H9 (cell line): ENCODE measurements around the gene CRYGS. TPM values are rescaled to one million over a fixed set of nuclear protein-coding genes. Genes with fewer than 3 reads are reported as not detected.

Experiments
- DNase-seq: peaks from one replicate; pipeline ENCODE4 v3.0.0-alpha.2; 2017
- H2AFZ ChIP-seq: one replicate; pipeline ENCODE4 v1.6.1; 2013; ENCODE audit warnings: mild to moderate bottlenecking, low read length, control low read depth, moderate library complexity
- H2AK5ac ChIP-seq: 2 replicates; pipeline ENCODE4 v1.6.1; 2013; ENCODE audit warnings: low read length, control low read depth, mixed read lengths; ENCODE audit not compliant: insufficient read length
- H2BK120ac ChIP-seq: one replicate; pipeline ENCODE4 v1.6.1; 2013; ENCODE audit warnings: low read depth, mild to moderate bottlenecking, low read length, control low read depth, inconsistent platforms; ENCODE audit not compliant: poor library complexity, severe bottlenecking
- H2BK12ac ChIP-seq: 2 replicates; pipeline ENCODE4 v1.6.1; 2013; ENCODE audit warnings: low read length, control low read depth, mixed read lengths, low read depth; ENCODE audit not compliant: insufficient read length
- H2BK15ac ChIP-seq: 2 replicates; pipeline ENCODE4 v1.6.1; 2013; ENCODE audit warnings: low read depth, low read length, control low read depth
- H2BK20ac ChIP-seq: one replicate; pipeline ENCODE4 v1.6.1; 2013; ENCODE audit warnings: low read depth, mild to moderate bottlenecking, low read length, control low read depth, inconsistent platforms; ENCODE audit not compliant: poor library complexity, severe bottlenecking
- H2BK5ac ChIP-seq: 2 replicates; pipeline ENCODE4 v1.6.1; 2013; ENCODE audit warnings: low read length, control low read depth, mixed read lengths; ENCODE audit not compliant: insufficient read length
- H3K14ac ChIP-seq: 2 replicates; pipeline ENCODE4 v1.6.1; 2013; ENCODE audit warnings: low read length, control low read depth; ENCODE audit not compliant: insufficient read depth
- H3K18ac ChIP-seq: 2 replicates; pipeline ENCODE4 v1.6.1; 2013; ENCODE audit warnings: low read depth, mild to moderate bottlenecking, mixed read lengths, low read length, control low read depth; ENCODE audit not compliant: insufficient read length
- H3K23ac ChIP-seq: 2 replicates; pipeline ENCODE4 v1.6.1; 2013; ENCODE audit warnings: low read length, control low read depth, mixed read lengths, low read depth; ENCODE audit not compliant: insufficient read length
- H3K23me2 ChIP-seq: 2 replicates; pipeline ENCODE4 v1.6.1; 2013; ENCODE audit warnings: low read depth, mild to moderate bottlenecking, mixed read lengths, low read length, control low read depth; ENCODE audit not compliant: insufficient read length, poor library complexity, severe bottlenecking
- H3K27ac ChIP-seq: 2 replicates; pipeline ENCODE4 v1.5.1; 2013; ENCODE audit warnings: low read length, control low read depth, mixed read lengths, low read depth; ENCODE audit not compliant: insufficient read length
- H3K27me3 ChIP-seq: 2 replicates; pipeline ENCODE4 v1.6.1; 2013; ENCODE audit warnings: low read length, control low read depth, inconsistent platforms; ENCODE audit not compliant: insufficient read depth
- H3K4ac ChIP-seq: 2 replicates; pipeline ENCODE4 v1.6.1; 2013; ENCODE audit warnings: low read depth, mild to moderate bottlenecking, control low read depth, inconsistent platforms, low read length, moderate library complexity
- H3K4me1 ChIP-seq: 2 replicates; pipeline ENCODE4 v1.6.1; 2013; ENCODE audit warnings: low read length, control low read depth, inconsistent platforms; ENCODE audit not compliant: insufficient read depth
- H3K4me2 ChIP-seq: 2 replicates; pipeline ENCODE4 v1.6.1; 2013; ENCODE audit warnings: low read length, control low read depth, mixed read lengths; ENCODE audit not compliant: insufficient read length, insufficient read depth
- H3K56ac ChIP-seq: 2 replicates; pipeline ENCODE4 v1.6.1; 2013; ENCODE audit warnings: low read depth, mild to moderate bottlenecking, mixed read lengths, low read length, control low read depth; ENCODE audit not compliant: insufficient read length
- H3K79me1 ChIP-seq: 2 replicates; pipeline ENCODE4 v1.6.1; 2013; ENCODE audit warnings: low read depth, mild to moderate bottlenecking, moderate library complexity, low read length, control low read depth, inconsistent platforms; ENCODE audit not compliant: insufficient read depth, poor library complexity, severe bottlenecking
- H3K79me2 ChIP-seq: 2 replicates; pipeline ENCODE4 v1.6.1; 2013; ENCODE audit warnings: low read length, control low read depth, inconsistent platforms; ENCODE audit not compliant: insufficient read depth
- H3K9ac ChIP-seq: 2 replicates; pipeline ENCODE4 v1.6.1; 2013; ENCODE audit warnings: low read length, control low read depth, mixed read lengths; ENCODE audit not compliant: insufficient read length; ENCODE audit errors: extremely low read depth
- H3K9me3 ChIP-seq: one replicate; pipeline ENCODE4 v1.6.1; 2013; ENCODE audit warnings: low read depth, low read length, inconsistent platforms; ENCODE audit not compliant: control insufficient read depth
- H3T11ph ChIP-seq: one replicate; pipeline ENCODE4 v1.6.1; 2013; ENCODE audit warnings: mild to moderate bottlenecking, low read length, control low read depth, inconsistent platforms
- H4K20me1 ChIP-seq: one replicate; pipeline ENCODE4 v1.6.1; 2013; ENCODE audit not compliant: control insufficient read depth, insufficient read length, insufficient read depth
- H4K5ac ChIP-seq: 2 replicates; pipeline ENCODE4 v1.6.1; 2013; ENCODE audit warnings: low read depth, mild to moderate bottlenecking, mixed read lengths, low read length, control low read depth; ENCODE audit not compliant: insufficient read length
- H4K8ac ChIP-seq: replicated peaks from 2 replicates; pipeline ENCODE4 v1.6.1; 2013; ENCODE audit warnings: low read length, control low read depth, mixed read lengths, low read depth; ENCODE audit not compliant: insufficient read length
- H4K91ac ChIP-seq: 2 replicates; pipeline ENCODE4 v1.6.1; 2013; ENCODE audit warnings: low read depth, mild to moderate bottlenecking, moderate library complexity, mixed read lengths, low read length, control low read depth; ENCODE audit not compliant: insufficient read length
- H3K27ac Mint-ChIP-seq, 3 experiments: 2 replicates in 2 of 3; 3 replicates in 1 of 3; pipeline ENCODE4 v1.8.0; 2020 to 2021; ENCODE audit warnings: mixed read lengths in 3 of 3, mild to moderate bottlenecking in 1 of 3, moderate library complexity in 1 of 3
- H3K27me3 Mint-ChIP-seq: 2 replicates; pipeline ENCODE4 v1.8.0; 2021; ENCODE audit warnings: low read depth, mild to moderate bottlenecking, moderate library complexity, mixed read lengths
- H3K36me3 Mint-ChIP-seq, 3 experiments: 2 replicates in 2 of 3; 3 replicates in 1 of 3; pipeline ENCODE4 v1.8.0; 2020 to 2021; ENCODE audit warnings: low read depth in 3 of 3, mixed read lengths in 3 of 3; ENCODE audit not compliant: insufficient read depth in 1 of 3
- H3K4me1 Mint-ChIP-seq, 2 experiments: 2 replicates each; pipeline ENCODE4 v1.8.0; 2020; ENCODE audit warnings: mixed read lengths in 2 of 2
- H3K4me3 Mint-ChIP-seq, 2 experiments: 2 replicates in 1 of 2; 3 replicates in 1 of 2; pipeline ENCODE4 v1.8.0; 2020 to 2021; ENCODE audit warnings: mild to moderate bottlenecking in 2 of 2, mixed read lengths in 2 of 2, moderate library complexity in 1 of 2
- H3K9me3 Mint-ChIP-seq, 2 experiments: 2 replicates in 1 of 2; 3 replicates in 1 of 2; pipeline ENCODE4 v1.8.0; 2020; ENCODE audit warnings: mild to moderate bottlenecking in 2 of 2, mixed read lengths in 2 of 2, moderate library complexity in 1 of 2
- CTCF ChIP-seq: fragments of 200-600 bp; sonication (generic); conservative IDR thresholded peaks from 3 replicates; pipeline ENCODE4 v1.8.0; 2021; ENCODE audit warnings: antibody characterized with exemption, mild to moderate bottlenecking
- WGBS: extraction: QIAGEN DNeasy Blood & Tissue Kit; methylation state at CpG from one replicate; pipeline ENCODE4 v1.1.7; 2013; ENCODE audit warnings: missing lambda C conversion rate, low lambda C conversion rate, mixed read lengths; ENCODE audit not compliant: insufficient read length; ENCODE audit errors: extremely low coverage; 5-methylcytosine and 5-hydroxymethylcytosine counted together
- total RNA-seq: library from RNA; stranded (reverse); gene quantifications from 2 replicates; pipeline ENCODE4 v1.2.1, GENCODE V29; 2021

The CRYGS gene
- total RNA-seq, 1 experiment from 2014 or later, result 1.0 TPM

DNA sequence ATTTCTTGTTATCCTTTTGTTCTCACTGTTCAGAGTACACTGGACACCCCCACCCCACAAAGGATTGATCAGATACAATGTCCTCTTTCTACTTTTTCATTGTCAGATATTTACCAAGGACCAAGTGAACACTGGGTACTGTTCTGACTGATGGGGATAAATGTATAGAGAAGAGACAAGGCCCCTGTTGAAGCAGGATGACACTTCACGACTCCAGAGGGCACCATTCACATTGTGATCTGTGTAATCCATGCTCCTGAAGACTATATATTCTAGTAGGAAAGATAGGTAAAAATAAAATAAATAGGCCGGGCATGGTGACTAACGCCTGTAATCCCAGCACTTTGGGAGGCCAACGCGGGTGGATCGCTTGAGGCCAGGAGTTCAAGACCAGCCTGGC is 7.2 kb upstream of the CRYGS start:
- H4K5ac ChIP-seq, result no peak overlapping the region
- H2BK120ac ChIP-seq, result no peak overlapping the region
- Mint-ChIP-seq H3K36me3 (peaks cover 4 to 27% (median 24%) of the 10 kb centered on the region in 3 experiments; a peak in 6 of 7 replicates), H3K4me3 (no peak overlapping the region), H3K9me3 (no peaks in the 10 kb centered on the region), H3K4me1 (no peaks in the 10 kb centered on the region), H3K27me3 (no peaks in the 10 kb centered on the region), H3K27ac (no peak overlapping the region)
- H3T11ph ChIP-seq, result no peak overlapping the region
- H3K14ac ChIP-seq, result no peak overlapping the region
- H4K20me1 ChIP-seq, result no peaks in the 10 kb centered on the region
- no peak overlapping the region for H2BK5ac ChIP-seq
- H2BK20ac ChIP-seq, result no peak overlapping the region
- no peaks in the 10 kb centered on the region for H3K4me1 ChIP-seq
- no peak overlapping the region for H4K91ac ChIP-seq
- no peak overlapping the region for H2BK12ac ChIP-seq
- no peaks in the 10 kb centered on the region for H3K9me3 ChIP-seq
- no peaks in the 10 kb centered on the region for H3K79me2 ChIP-seq
- H3K27ac ChIP-seq, result no peak overlapping the region
- H3K18ac ChIP-seq, result no peak overlapping the region
- H2AFZ ChIP-seq, result no peak overlapping the region
- no peak overlapping the region for H3K9ac ChIP-seq
- no peak overlapping the region for H4K8ac ChIP-seq
- no peak for TF ChIP-seq CTCF
- no CpG with 5 or more reads among the region's 6 CpGs for WGBS
- no peak overlapping the region for H2BK15ac ChIP-seq
- no peaks in the 10 kb centered on the region for H3K23me2 ChIP-seq
- DNase-seq, result no peak
- no peak overlapping the region for H3K4ac ChIP-seq
- no peaks in the 10 kb centered on the region for H3K79me1 ChIP-seq
- no peak overlapping the region for H3K56ac ChIP-seq
- H2AK5ac ChIP-seq, result no peak overlapping the region
- no peak overlapping the region for H3K4me2 ChIP-seq
- H3K27me3 ChIP-seq, result no peaks in the 10 kb centered on the region
- no peak overlapping the region for H3K23ac ChIP-seq
